Measurements from ENCODE around the gene MARCHF10. TPM values are rescaled to one million over a fixed set of nuclear protein-coding genes. Genes with fewer than 3 reads are reported as not detected.
A peak's percentile ranks its signal among the peaks of the same experiment; 100 is the strongest.

MARCHF10 gene
- total and polyA plus RNA-seq, 2 donors (not counting 1 experiment from before 2014, with no cell fraction given): 0.17 TPM; not detected in 1

GRCh38 chr17:62753562-62753961 lies 54.6 kb downstream of the MARCHF10 start:
- TF ChIP-seq, protein P1, sequence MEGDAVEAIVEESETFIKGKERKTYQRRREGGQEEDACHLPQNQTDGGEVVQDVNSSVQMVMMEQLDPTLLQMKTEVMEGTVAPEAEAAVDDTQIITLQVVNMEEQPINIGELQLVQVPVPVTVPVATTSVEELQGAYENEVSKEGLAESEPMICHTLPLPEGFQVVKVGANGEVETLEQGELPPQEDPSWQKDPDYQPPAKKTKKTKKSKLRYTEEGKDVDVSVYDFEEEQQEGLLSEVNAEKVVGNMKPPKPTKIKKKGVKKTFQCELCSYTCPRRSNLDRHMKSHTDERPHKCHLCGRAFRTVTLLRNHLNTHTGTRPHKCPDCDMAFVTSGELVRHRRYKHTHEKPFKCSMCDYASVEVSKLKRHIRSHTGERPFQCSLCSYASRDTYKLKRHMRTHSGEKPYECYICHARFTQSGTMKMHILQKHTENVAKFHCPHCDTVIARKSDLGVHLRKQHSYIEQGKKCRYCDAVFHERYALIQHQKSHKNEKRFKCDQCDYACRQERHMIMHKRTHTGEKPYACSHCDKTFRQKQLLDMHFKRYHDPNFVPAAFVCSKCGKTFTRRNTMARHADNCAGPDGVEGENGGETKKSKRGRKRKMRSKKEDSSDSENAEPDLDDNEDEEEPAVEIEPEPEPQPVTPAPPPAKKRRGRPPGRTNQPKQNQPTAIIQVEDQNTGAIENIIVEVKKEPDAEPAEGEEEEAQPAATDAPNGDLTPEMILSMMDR (conservative IDR thresholded peaks at IDR 0.05 in 1 of 2, IDR thresholded peaks at IDR 0.05 in 1 of 2; ENCODE audit: low read depth in 1 of 2, low read length in 2 of 2): no peak
- no peak for TF ChIP-seq EZH2 (IDR thresholded peaks at IDR 0.05; ENCODE audit: low read length, missing control alignments)
- Histone ChIP-seq H2AFZ (ENCODE audit: low read length) (no peak overlapping the region), H3K27ac (ENCODE audit: insufficient read depth, low read length) (no peak overlapping the region), H3K4me3 (replicated peaks in 1 of 4; ENCODE audit: control extremely low read depth in 1 of 4, insufficient read depth in 1 of 4, low read depth in 3 of 4, low read length in 4 of 4) (no peak overlapping the region), H3K27me3 (ENCODE audit: control insufficient read depth, insufficient read depth, low read length) (peaks cover 2% of the 10 kb centered on the region), H4K20me1 (ENCODE audit: control insufficient read depth, extremely low read depth, insufficient read depth, low read length) (no peaks in the 10 kb centered on the region), H3K4me2 (ENCODE audit: extremely low read depth, insufficient read depth, low read length) (no peak overlapping the region), H3K79me2 (ENCODE audit: control insufficient read depth, insufficient read depth, low read length) (no peaks in the 10 kb centered on the region), H3K9ac (ENCODE audit: insufficient read depth, low read length) (no peak overlapping the region), H3K9me3 (ENCODE audit: control insufficient read depth, insufficient read depth, low read depth, low read length) (no peaks in the 10 kb centered on the region), H3K4me1 (ENCODE audit: control insufficient read depth, extremely low read depth, insufficient read depth, low read length) (no peaks in the 10 kb centered on the region), H3K36me3 (ENCODE audit: control insufficient read depth, insufficient read depth, low read length) (no peaks in the 10 kb centered on the region)
- DNase-seq (ENCODE audit: low read depth in 2 of 2): no peak

DNA sequence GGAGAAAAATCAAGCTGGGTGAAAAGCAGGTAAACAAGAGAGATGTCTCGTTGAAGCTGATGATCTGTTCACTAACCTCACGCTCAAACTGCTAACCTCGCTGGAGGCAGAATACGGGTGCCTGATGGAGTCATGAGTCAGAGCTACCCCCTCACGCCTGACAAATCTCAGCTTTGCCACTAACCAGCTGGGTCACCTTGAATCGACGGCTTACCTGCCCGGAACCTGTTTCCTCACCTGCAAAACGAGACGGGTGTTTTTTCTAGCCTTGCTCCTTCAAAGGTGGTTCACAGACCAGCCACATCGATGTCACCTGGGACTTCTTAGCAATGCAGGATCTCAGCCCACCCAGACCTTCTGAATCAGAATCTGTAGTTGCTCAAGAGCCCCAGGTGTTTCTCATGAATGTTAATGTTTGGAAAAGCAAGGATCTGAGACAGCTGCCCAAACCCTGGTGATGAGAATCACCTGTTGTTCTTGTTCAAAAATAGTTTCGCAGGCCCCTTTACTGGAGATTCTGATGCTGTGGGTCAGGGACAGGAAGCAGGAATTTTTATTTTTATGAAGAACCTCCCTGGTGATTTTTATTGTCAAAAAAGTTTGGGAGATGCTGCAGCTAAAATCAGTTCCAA lies 56.9 kb downstream of the MARCHF10 start:
- Histone ChIP-seq H2AFZ (ENCODE audit: low read length) (no peak overlapping the region), H4K20me1 (ENCODE audit: control insufficient read depth, extremely low read depth, insufficient read depth, low read length) (no peaks in the 10 kb centered on the region), H3K9ac (ENCODE audit: insufficient read depth, low read length) (no peak overlapping the region), H3K4me3 (replicated peaks in 1 of 4; ENCODE audit: control extremely low read depth in 1 of 4, insufficient read depth in 1 of 4, low read depth in 3 of 4, low read length in 4 of 4) (no peak overlapping the region), H3K27me3 (ENCODE audit: control insufficient read depth, insufficient read depth, low read length) (peaks cover 2% of the 10 kb centered on the region), H3K4me2 (ENCODE audit: extremely low read depth, insufficient read depth, low read length) (no peak overlapping the region), H3K36me3 (ENCODE audit: control insufficient read depth, insufficient read depth, low read length) (no peaks in the 10 kb centered on the region), H3K4me1 (ENCODE audit: control insufficient read depth, extremely low read depth, insufficient read depth, low read length) (no peaks in the 10 kb centered on the region), H3K27ac (ENCODE audit: insufficient read depth, low read length) (no peak overlapping the region), H3K79me2 (ENCODE audit: control insufficient read depth, insufficient read depth, low read length) (no peaks in the 10 kb centered on the region), H3K9me3 (ENCODE audit: control insufficient read depth, insufficient read depth, low read depth, low read length) (no peaks in the 10 kb centered on the region)
- peak in 1 of 2 donors; percentile 38 for DNase-seq (ENCODE audit: low read depth in 2 of 2)
- TF ChIP-seq, protein P1 (conservative IDR thresholded peaks at IDR 0.05 in 1 of 2, IDR thresholded peaks at IDR 0.05 in 1 of 2; ENCODE audit: low read depth in 1 of 2, low read length in 2 of 2): no peak
- no peak for TF ChIP-seq EZH2 (IDR thresholded peaks at IDR 0.05; ENCODE audit: low read length, missing control alignments)

DNA sequence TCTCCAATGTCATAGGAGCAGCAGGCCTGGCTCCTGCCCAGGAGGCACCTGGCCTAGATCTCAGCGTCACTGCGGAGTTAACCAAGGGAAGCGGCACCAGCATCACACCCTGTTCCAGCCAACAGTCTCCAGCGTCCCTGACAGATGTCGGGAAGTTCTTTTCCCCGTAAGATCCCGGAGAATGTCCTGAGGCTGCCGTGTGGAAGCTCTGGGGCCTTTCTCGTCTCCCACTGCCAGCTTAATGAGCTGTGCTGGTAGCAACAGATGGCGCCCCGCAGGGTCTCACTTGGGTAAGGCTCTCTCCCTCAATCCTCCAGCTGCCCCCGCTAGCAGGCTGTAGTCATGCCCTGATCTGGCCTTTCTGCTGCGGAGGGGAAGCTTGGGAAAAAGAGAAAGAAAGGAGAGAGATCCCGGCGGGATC lies 57.5 kb downstream of the MARCHF10 start:
- H3K4me2 ChIP-seq (ENCODE audit: extremely low read depth, insufficient read depth, low read length): no peak overlapping the region
- H3K36me3 ChIP-seq (ENCODE audit: control insufficient read depth, insufficient read depth, low read length): no peaks in the 10 kb centered on the region
- no peaks in the 10 kb centered on the region for H3K79me2 ChIP-seq (ENCODE audit: control insufficient read depth, insufficient read depth, low read length)
- TF ChIP-seq, protein P1 (conservative IDR thresholded peaks at IDR 0.05 in 1 of 2, IDR thresholded peaks at IDR 0.05 in 1 of 2; ENCODE audit: low read depth in 1 of 2, low read length in 2 of 2): no peak
- TF ChIP-seq EZH2 (IDR thresholded peaks at IDR 0.05; ENCODE audit: low read length, missing control alignments): no peak
- no peaks in the 10 kb centered on the region for H3K4me1 ChIP-seq (ENCODE audit: control insufficient read depth, extremely low read depth, insufficient read depth, low read length)
- no peak overlapping the region for H3K9ac ChIP-seq (ENCODE audit: insufficient read depth, low read length)
- H3K27ac ChIP-seq (ENCODE audit: insufficient read depth, low read length): no peak overlapping the region
- H3K9me3 ChIP-seq (ENCODE audit: control insufficient read depth, insufficient read depth, low read depth, low read length): no peaks in the 10 kb centered on the region
- no peak overlapping the region for H3K4me3 ChIP-seq (replicated peaks in 1 of 4; ENCODE audit: control extremely low read depth in 1 of 4, insufficient read depth in 1 of 4, low read depth in 3 of 4, low read length in 4 of 4)
- peaks cover 2% of the 10 kb centered on the region for H3K27me3 ChIP-seq (ENCODE audit: control insufficient read depth, insufficient read depth, low read length)
- no peaks in the 10 kb centered on the region for H4K20me1 ChIP-seq (ENCODE audit: control insufficient read depth, extremely low read depth, insufficient read depth, low read length)
- peak overlapping the region; percentile 6 for H2AFZ ChIP-seq (ENCODE audit: low read length)
- DNase-seq (ENCODE audit: low read depth in 2 of 2): no peak

Measured in fibroblast of lung (primary cell).